GM23338 (cell line): ENCODE measurements around the gene TEX36. TPM values are rescaled to one million over a fixed set of nuclear protein-coding genes. Genes with fewer than 3 reads are reported as not detected.

ENCODE experiments used
- ATAC-seq: fragments of 200-7000 bp; cut with Tn5 transposase; 3 replicates; pipeline ENCODE4 v1.9.1; 2020
- DNase-seq: peaks from one replicate; pipeline ENCODE4 v3.0.0-alpha.2; 2015; ENCODE audit warnings: low spot score
- H2AFZ ChIP-seq: fragments of 200-600 bp; sonication (generic); 2 replicates; pipeline ENCODE4 v1.8.0; 2016; ENCODE audit warnings: antibody characterized with exemption, mild to moderate bottlenecking, moderate library complexity
- H3F3A ChIP-seq: fragments of 200-600 bp; sonication (generic); replicated peaks from 2 replicates; pipeline ENCODE4 v1.8.0; 2017; ENCODE audit warnings: antibody characterized with exemption, mixed run types, low read depth
- H3K27ac ChIP-seq: fragments of 200-600 bp; sonication (generic); 2 replicates; pipeline ENCODE4 v1.6.1; 2016; ENCODE audit warnings: low read depth
- H3K27me3 ChIP-seq: fragments of 200-600 bp; sonication (generic); 2 replicates; pipeline ENCODE4 v1.8.0; 2016; ENCODE audit warnings: mild to moderate bottlenecking, mixed run types, moderate library complexity; ENCODE audit not compliant: insufficient read depth
- H3K36me3 ChIP-seq: fragments of 200-600 bp; sonication (generic); 2 replicates; pipeline ENCODE4 v1.8.0; 2016; ENCODE audit warnings: mild to moderate bottlenecking; ENCODE audit not compliant: insufficient read depth
- H3K4me1 ChIP-seq: fragments of 200-600 bp; sonication (generic); 2 replicates; pipeline ENCODE4 v1.8.0; 2016; ENCODE audit warnings: mild to moderate bottlenecking, moderate library complexity; ENCODE audit not compliant: insufficient read depth
- H3K4me2 ChIP-seq: fragments of 200-600 bp; sonication (generic); 2 replicates; pipeline ENCODE4 v1.7.1; 2017; ENCODE audit warnings: mixed run types
- H3K4me3 ChIP-seq: fragments of 200-600 bp; sonication (generic); 2 replicates; pipeline ENCODE4 v1.6.1; 2016; ENCODE audit warnings: mixed run types
- H3K79me2 ChIP-seq: fragments of 200-600 bp; sonication (generic); replicated peaks from 2 replicates; pipeline ENCODE4 v1.8.0; 2017; ENCODE audit warnings: mild to moderate bottlenecking; ENCODE audit not compliant: insufficient read depth
- H3K9me2 ChIP-seq: fragments of 200-600 bp; sonication (generic); 2 replicates; pipeline ENCODE4 v1.8.0; 2017; ENCODE audit not compliant: insufficient read depth
- H4K20me1 ChIP-seq: fragments of 200-600 bp; sonication (generic); replicated peaks from 2 replicates; pipeline ENCODE4 v1.8.0; 2017; ENCODE audit warnings: mild to moderate bottlenecking; ENCODE audit not compliant: insufficient read depth
- H3K27ac Mint-ChIP-seq: 2 replicates; pipeline ENCODE4 v1.8.0; 2020; ENCODE audit warnings: inconsistent platforms, mild to moderate bottlenecking, moderate library complexity, mixed read lengths
- H3K27me3 Mint-ChIP-seq: 3 replicates; pipeline ENCODE4 v1.8.0; 2022; ENCODE audit warnings: low read depth, mild to moderate bottlenecking, moderate library complexity, mixed read lengths, inconsistent platforms; ENCODE audit not compliant: insufficient read depth, poor library complexity
- H3K36me3 Mint-ChIP-seq: 3 replicates; pipeline ENCODE4 v1.8.0; 2021; ENCODE audit warnings: low read depth, mild to moderate bottlenecking, inconsistent platforms, moderate library complexity, mixed read lengths
- H3K4me1 Mint-ChIP-seq: 3 replicates; pipeline ENCODE4 v1.8.0; 2020; ENCODE audit warnings: mild to moderate bottlenecking, inconsistent platforms, mixed read lengths
- H3K4me3 Mint-ChIP-seq: 3 replicates; pipeline ENCODE4 v1.8.0; 2021; ENCODE audit warnings: moderate library complexity, mild to moderate bottlenecking, inconsistent platforms, mixed read lengths
- H3K9me3 Mint-ChIP-seq: 3 replicates; pipeline ENCODE4 v1.8.0; 2020; ENCODE audit warnings: moderate library complexity, mild to moderate bottlenecking, inconsistent platforms, mixed read lengths
- CREB1 ChIP-seq: fragments of 250-450 bp; sonication (Bioruptor Pico); IDR thresholded peaks from 2 replicates; pipeline ENCODE4 v1.5.0; 2020; ENCODE audit warnings: low read depth, mild to moderate bottlenecking, moderate library complexity
- CTCF ChIP-seq, 2 experiments: fragments of 200-600 bp in 1 of 2; sonication (generic) in 1 of 2; conservative IDR thresholded peaks; 2 replicates each; pipeline versions ENCODE4 v1.5.1 to v1.6.1; 2016 to 2017; ENCODE audit warnings: antibody characterized with exemption in 2 of 2, low read depth in 2 of 2, mild to moderate bottlenecking in 2 of 2, moderate library complexity in 1 of 2
- ETS1 ChIP-seq: IDR thresholded peaks from 2 replicates; pipeline ENCODE4 v1.6.1; 2016; ENCODE audit warnings: antibody characterized with exemption
- EZH2 ChIP-seq: fragments of 200-600 bp; sonication (generic); IDR thresholded peaks from one replicate; pipeline ENCODE4 v1.8.0; 2017; ENCODE audit warnings: antibody characterized with exemption, mild to moderate bottlenecking, low read depth; ENCODE audit not compliant: unreplicated experiment
- EZH2phosphoT487 ChIP-seq: fragments of 200-600 bp; sonication (generic); IDR thresholded peaks from one replicate; pipeline ENCODE4 v1.8.1; 2018; ENCODE audit warnings: antibody characterized with exemption; ENCODE audit not compliant: unreplicated experiment
- JUNB ChIP-seq: IDR thresholded peaks from one replicate; pipeline ENCODE4 v1.6.1; 2016; ENCODE audit warnings: antibody characterized with exemption; ENCODE audit not compliant: unreplicated experiment
- NANOG ChIP-seq: IDR thresholded peaks from 2 replicates; pipeline ENCODE4 v1.6.1; 2016; ENCODE audit warnings: antibody characterized with exemption, borderline replicate concordance
- POLR2AphosphoS5 ChIP-seq: IDR thresholded peaks from 2 replicates; pipeline ENCODE4 v1.6.1; 2016; ENCODE audit warnings: antibody characterized with exemption, low read depth
- REST ChIP-seq: IDR thresholded peaks from one replicate; pipeline ENCODE4 v1.6.1; 2018; ENCODE audit warnings: antibody characterized with exemption; ENCODE audit not compliant: unreplicated experiment
- STAT1 ChIP-seq: IDR thresholded peaks from one replicate; pipeline ENCODE4 v1.6.1; 2016; ENCODE audit warnings: antibody characterized with exemption; ENCODE audit not compliant: unreplicated experiment
- ZNF114 ChIP-seq: fragments of 250-450 bp; sonication (Bioruptor Pico); IDR thresholded peaks from 2 replicates; pipeline ENCODE4 v1.5.0; 2020; ENCODE audit warnings: mild to moderate bottlenecking, moderate library complexity
- ZNF331 ChIP-seq: fragments of 250-450 bp; sonication (Bioruptor Pico); IDR thresholded peaks from 2 replicates; pipeline ENCODE4 v1.5.0; 2020; ENCODE audit warnings: low read depth, mild to moderate bottlenecking, moderate library complexity
- ZNF462 ChIP-seq: fragments of 250-450 bp; sonication (Bioruptor Pico); IDR thresholded peaks from 2 replicates; pipeline ENCODE4 v1.5.0; 2020; ENCODE audit warnings: mild to moderate bottlenecking, moderate library complexity
- polyA plus RNA-seq: library from polyadenylated mRNA; unstranded; fragments of >200 nt; fragmentation: Nextera tagmentation; extraction: Ambion mirVana; gene quantifications from 2 replicates; pipeline ENCODE4 v1.2.1, GENCODE V29; 2016
- total RNA-seq: library from RNA; depleted of rRNA; stranded (reverse); fragments of >200 nt; shearing (Covaris generic); gene quantifications from 2 replicates; pipeline ENCODE4 v1.2.3, GENCODE V29; 2014

Gene TEX36
- total and polyA plus RNA-seq, 2 experiments from 2014 or later: not detected

DNA sequence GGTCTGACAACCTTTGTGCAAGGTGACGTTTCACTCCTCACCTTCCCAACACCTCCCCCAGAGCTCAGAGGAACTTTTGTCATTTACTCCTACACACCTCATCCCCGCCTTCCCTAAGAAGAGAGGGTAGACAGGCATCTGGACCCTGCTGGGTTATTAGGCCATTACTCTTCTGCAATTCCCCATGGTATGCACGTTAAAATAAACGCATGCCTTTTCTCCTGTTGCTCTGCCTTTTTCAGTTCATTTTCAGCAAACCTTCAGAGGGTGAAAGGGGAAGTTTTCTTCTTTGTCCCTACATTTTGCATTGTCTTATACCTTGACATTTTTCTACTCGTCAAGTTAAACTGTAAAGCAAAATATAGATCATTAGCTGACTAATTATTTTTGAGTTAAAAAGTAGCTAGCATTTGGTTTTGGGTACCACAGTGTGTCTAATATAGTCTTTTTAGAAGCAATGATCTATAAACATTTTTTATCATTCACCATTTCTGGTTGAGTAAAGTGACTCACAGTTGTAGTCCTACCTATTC lies 26.1 kb upstream of the TEX36 start:
- no peaks in the 10 kb centered on the region; the same call in 1 of the 2 replicates for H3K4me1 ChIP-seq
- H3K36me3 ChIP-seq: no peaks in the 10 kb centered on the region
- no peak overlapping the region for H3K4me3 ChIP-seq
- H3K79me2 ChIP-seq: no peaks in the 10 kb centered on the region
- H3F3A ChIP-seq: no peaks in the 10 kb centered on the region
- no peak overlapping the region for H3K27ac Mint-ChIP-seq
- no peak overlapping the region for H3K4me2 ChIP-seq
- H3K36me3 Mint-ChIP-seq: no peaks in the 10 kb centered on the region
- H3K9me3 Mint-ChIP-seq: peaks cover 4% of the 10 kb centered on the region; the same call in 2 of the 3 replicates
- peaks cover 11% of the 10 kb centered on the region; the same call in 2 of the 3 replicates for H3K4me1 Mint-ChIP-seq
- H2AFZ ChIP-seq: no peak overlapping the region
- H3K9me2 ChIP-seq: peaks cover 7% of the 10 kb centered on the region; the same call in 1 of the 2 replicates
- H3K4me3 Mint-ChIP-seq: no peak overlapping the region
- no peak overlapping the region for H3K27ac ChIP-seq
- DNase-seq: no peak
- H3K27me3 Mint-ChIP-seq: peaks cover 5% of the 10 kb centered on the region
- H4K20me1 ChIP-seq: no peaks in the 10 kb centered on the region
- ATAC-seq: peak; percentile 54
- TF ChIP-seq ZNF331 (no peak), NANOG (no peak), ZNF462 (CRISPR knock-in tag) (no peak), JUNB (no peak), EZH2phosphoT487 (no peak), CTCF (conservative IDR thresholded peaks at IDR 0.05; ENCODE audit: low read depth in 2 of 2) (no peak), REST (no peak), ZNF114 (CRISPR knock-in tag) (no peak), EZH2 (no peak), CREB1 (CRISPR knock-in tag) (no peak), STAT1 (no peak), POLR2AphosphoS5 (no peak), ETS1 (no peak)
- no peaks in the 10 kb centered on the region for H3K27me3 ChIP-seq
